Posterior vena cava (tissue), 2 donors: Measurements from ENCODE around the gene GSG1. TPM values are rescaled to one million over a fixed set of nuclear protein-coding genes. Genes with fewer than 3 reads are reported as not detected.

Experiments used
- DNase-seq: peaks from one replicate; pipeline ENCODE4 v3.0.0-alpha.2; 2020; ENCODE audit warnings: low spot score
- intact Hi-C, 2 donors: fragments of 100-400 bp; cut with DNase I; formaldehyde crosslinking; loops; one replicate each; pipeline versions ENCODE4 v1.14.1 to v1.14.2; 2022 to 2023
- long read RNA-seq, 2 donors: library from polyadenylated mRNA; unstranded; transcript quantifications; one replicate each; pipeline ENCODE4 v2.0.0, GENCODE V29; 2020 to 2021
- total RNA-seq, 2 donors: library from RNA; stranded (reverse); fragmentation: NEBNext Ultra II Directional; extraction: Animal tissue kit (Norgen Biotek cat#: 25700); gene quantifications; one replicate each; pipeline ENCODE4 v1.2.1, GENCODE V29; 2021
- donor health status: DM: yes; HTN: yes; CAD: no.
- donor health status: DM: yes; HTN: yes; CAD: no.

GSG1 gene
- total RNA-seq, result not detected
- long read RNA-seq, donor 1, partial matches to known transcripts, result 0 of 2 reads
- long read RNA-seq, donor 1, other reads (novel, unspliced or antisense), result 2 of 2 reads
- long read RNA-seq, donor 2, result 0 reads

GRCh38 chr12:13103391-13104033, at the start of gene GSG1:
Gene GSG1, minus strand, starts transcription at chr12:13103667. Its CDS starts 155 bp downstream, at chr12:13103512.
- DNase-seq, result no peak
- intact Hi-C loops, result no loop called here

DNA sequence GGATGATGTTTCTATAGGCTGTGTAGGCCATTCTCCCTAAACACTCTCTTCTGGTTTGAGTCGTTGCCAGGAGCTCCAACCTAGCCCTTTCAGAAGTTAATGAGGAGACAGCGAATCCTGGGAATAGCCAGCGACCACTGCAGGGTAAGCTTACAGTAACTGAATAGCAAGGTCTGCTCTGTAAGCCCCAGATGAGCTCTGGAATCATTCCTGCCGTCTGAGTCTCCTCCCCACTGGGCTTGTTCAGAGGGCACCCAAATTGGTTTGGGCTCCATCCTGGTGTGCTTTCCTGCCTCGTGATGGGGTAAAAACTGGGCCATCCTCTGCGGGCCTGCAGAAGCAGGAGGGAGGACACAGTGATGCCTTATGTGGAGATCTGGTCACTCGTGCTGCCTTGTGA, 49.7 kb upstream of the GSG1 start:
- intact Hi-C loops, result no loop called here
- no peak for DNase-seq

DNA sequence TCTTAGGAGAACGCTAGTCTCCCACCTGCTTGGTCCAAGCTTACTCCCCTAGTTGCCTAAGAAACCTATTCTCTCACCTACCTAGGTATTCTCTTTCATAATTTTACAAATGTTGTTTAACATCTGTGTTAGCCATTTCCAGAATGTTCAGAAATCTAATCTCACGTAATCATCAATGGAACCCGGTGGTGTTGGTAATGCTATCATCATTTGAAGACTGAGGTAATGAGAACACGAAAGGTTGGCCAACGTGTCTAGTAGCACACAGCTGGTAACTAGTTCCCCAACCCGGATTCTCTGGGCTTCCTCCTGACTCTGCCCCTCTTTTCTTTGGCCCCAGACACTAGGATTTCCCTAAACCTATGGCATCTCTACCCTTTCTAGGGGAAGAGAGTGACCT, 49.3 kb upstream of the GSG1 start:
- DNase-seq, result no peak
- intact Hi-C loops, result no loop called here

DNA sequence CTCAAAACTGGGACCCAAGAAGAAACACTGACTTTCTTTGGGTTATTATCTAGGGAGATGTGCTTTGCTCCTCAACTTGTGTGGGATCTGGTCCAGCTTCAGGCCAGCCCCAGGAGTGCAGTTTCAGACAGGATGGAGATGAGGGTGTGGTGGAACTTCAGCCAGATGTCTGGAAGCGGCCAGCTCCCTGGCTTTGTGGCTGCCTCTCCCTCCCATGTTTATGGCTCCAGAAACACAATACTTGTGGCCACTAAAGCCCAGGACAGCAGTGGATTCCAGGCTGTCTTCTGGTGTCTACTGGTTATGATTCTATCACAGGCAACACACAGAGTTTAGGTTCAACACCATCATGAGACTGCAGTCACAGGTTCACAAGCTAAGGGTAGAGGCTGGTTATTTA, 48.8 kb upstream of the GSG1 start:
- no peak for DNase-seq
- intact Hi-C loops, result no loop called here

- no peak for DNase-seq
- intact Hi-C loops, result no loop called here
Observed at GRCh38 chr12:13149411-13149810, 45.9 kb upstream of the GSG1 start.

DNA sequence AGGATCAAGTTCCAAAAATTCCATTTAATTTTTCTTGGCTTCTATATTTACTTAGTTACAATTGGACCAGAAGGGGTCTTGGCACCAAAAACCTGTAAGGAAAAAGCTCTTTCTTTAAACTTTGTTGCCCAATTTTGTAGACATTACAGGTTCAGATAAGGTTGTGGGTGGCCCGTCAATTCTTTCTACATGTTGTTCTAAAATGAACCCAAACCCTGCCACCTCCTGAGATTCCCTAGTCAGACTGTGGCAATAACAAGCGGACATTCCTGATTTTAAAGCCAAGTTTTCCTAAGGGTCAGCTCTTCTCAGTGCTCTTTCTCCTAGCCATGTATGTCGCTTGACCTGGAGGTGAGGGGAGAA, 45.0 kb upstream of the GSG1 start:
- intact Hi-C loops, result no loop called here
- no peak for DNase-seq

DNA sequence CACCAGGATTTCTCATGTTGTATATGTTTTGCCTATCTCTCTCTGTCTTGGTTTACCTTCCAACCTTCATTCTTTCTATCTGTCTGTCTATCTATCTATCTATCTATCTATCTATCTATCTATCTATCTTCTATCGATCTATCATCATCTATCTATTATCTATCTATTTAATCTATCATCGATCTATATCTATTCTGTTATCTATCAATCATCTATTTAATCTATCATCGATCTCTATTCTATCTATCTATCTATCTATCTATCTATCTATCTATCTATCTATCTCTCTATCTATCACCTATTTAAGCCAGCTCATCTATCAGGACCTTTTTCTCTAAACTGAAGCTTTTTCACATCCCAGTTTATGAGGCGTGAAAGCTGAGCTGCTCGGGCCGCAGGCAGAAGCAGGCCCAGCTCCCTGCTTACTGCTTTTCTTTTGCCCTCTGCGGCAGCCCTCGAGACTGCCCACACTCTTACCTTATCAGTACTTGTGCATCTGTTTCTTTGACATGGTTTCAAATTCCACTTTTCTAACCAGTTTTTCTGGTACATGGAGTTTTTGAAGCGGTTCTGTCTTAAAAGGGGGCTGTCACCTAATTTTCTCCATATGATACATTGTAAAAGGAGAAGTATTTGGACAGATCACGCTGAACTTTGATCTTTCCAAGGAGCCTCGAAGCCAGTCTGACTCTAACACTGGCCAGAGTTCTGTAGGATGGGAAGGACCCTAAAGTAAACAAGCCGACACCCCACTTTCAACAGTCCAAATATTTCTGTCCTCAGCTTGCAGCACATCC, 44.4 kb upstream of the GSG1 start:
- intact Hi-C loops, result no loop called here
- DNase-seq, result no peak

- intact Hi-C loops, result no loop called here
- DNase-seq, result no peak
Observed at GRCh38 chr12:13146336-13146938, 43.0 kb upstream of the GSG1 start.

GRCh38 chr12:13144266-13144828, 40.9 kb upstream of the GSG1 start:
- intact Hi-C loops, result loop anchor here in 1 of 2 donors (5.0 kb wide), 1 partner anchor 823 kb away; no protein-coding TSS in a partner anchor
- no peak for DNase-seq

DNA sequence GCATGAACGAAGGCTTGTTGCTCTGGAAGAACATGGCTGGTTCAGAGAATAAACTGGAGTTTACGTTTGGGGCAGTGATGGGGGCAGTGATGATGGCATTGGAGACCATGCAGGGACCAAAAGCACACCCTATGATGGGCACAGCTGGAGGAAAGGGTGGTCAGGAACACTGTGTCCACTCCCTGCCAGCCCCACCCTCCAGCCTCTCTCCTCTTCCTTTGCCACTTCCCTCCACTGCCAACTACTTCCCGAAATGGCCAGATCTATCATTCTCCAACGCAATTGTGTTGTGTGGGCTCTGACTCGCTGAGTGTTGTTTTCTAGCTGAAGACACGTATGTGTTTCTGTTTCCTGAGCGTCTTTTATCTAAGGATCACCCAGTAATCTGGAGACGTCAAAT, 39.3 kb upstream of the GSG1 start:
- no peak for DNase-seq
- intact Hi-C loops, result loop anchor here in 1 of 2 donors (5.0 kb wide), 1 partner anchor 825 kb away; no protein-coding TSS in a partner anchor

GRCh38 chr12:13141686-13142085, 38.2 kb upstream of the GSG1 start:
- intact Hi-C loops, result loop anchor here in 1 of 2 donors (5.0 kb wide), 1 partner anchor 826 kb away; no protein-coding TSS in a partner anchor
- no peak for DNase-seq

DNA sequence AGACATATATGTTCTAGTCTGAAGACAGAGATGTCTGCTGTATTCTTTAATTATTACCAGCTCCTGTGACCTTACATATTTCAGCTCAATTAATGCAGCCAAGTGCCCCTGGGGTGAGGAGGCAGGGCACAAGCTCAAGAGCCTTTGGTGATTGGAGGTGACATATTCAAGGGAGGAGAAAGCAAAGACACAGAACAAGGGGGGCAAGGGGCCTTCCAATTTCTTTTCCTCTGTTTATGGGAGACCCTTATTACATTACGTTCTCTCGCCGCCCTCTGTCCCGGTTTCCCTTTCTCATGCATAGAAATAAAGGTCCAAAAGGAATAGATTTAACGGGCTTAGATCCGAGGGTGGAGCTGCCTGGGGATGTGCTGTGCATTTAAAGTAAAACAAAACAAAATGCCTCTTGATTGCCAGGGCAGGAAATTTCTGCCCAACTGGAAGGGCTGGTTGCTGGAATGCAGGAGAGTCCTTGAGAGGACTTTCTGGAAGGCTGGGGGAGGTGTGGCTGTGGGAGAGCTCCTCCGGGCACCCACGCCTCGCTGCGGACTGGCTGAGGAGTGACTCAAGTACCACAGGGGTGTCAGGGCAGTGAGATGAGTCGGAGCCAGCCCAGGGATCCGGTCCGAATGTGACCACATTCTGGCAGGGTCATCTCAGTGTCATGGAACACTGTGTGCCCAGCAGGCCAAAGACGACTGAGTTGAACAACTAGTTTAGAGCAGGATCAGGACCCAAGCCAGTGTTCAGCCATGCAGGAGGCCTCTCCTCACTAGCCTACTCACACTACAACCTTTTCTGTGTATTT, 32.1 kb upstream of the GSG1 start:
- peak; percentile 87 for DNase-seq
- intact Hi-C loops, result no loop called here

DNA sequence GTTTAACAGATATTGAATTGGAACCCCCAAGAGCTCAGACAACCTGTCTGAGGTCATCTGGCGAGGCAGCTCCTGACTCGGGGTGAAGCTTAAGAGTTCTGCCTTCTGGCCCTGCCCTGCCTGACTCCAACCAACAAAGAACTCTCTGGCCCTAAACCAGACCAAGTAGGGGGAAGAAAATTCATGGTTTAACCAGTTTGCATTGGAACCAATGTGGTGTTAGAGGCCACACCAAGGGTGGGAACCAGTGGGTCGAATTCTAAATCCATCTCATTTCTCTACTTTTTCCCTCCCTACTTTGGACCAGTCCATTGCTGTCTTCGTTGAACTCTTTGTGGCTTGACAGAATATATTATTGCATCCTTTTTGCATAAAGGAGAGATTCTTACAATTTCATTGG, 30.4 kb upstream of the GSG1 start:
- intact Hi-C loops, result no loop called here
- no peak for DNase-seq

GRCh38 chr12:13130981-13131380, 27.5 kb upstream of the GSG1 start:
- intact Hi-C loops, result no loop called here
- DNase-seq, result no peak

- DNase-seq, result no peak
- intact Hi-C loops, result no loop called here
Observed at GRCh38 chr12:13128291-13128965, 25.0 kb upstream of the GSG1 start.

- intact Hi-C loops, result no loop called here
- no peak for DNase-seq
Observed at GRCh38 chr12:13127444-13127843, 24.0 kb upstream of the GSG1 start.

DNA sequence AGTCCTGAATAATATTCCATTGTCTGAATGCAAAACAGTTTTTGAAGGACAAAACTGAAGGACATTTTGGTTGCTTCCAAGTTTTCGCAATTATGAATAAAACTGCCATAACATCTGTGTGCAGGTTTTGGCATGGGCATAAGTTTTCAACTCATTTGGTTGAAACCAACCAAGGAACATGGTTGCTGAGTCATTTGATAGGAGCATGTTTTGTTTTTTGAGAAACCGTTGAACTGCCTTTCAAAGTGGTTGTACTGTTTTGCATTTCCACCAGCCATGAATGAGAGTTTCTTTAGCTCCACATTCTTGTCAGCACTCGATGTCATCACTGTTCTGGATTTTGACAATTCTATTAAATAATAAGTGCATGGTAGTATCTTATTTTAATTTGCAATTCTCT, 23.0 kb upstream of the GSG1 start:
- intact Hi-C loops, result no loop called here
- DNase-seq, result no peak

DNA sequence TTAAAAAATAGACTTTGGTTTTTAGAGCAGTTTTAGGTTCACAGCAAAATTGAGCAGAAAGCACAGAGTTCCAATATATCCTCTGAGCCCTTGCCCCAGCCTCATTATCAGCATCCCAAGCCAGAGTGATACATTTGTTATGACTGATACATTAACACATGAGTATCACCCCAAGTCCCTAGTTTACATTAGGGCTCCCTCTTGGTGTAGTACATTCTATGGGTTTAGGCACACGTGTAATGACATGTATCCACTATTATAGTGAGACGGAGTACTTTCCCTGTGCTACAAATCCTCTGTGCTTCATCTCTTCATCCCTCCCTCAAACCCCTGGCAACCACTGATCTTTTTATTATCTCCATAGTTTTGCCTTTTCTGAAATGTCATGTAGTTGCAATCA, 22.5 kb upstream of the GSG1 start:
- intact Hi-C loops, result no loop called here
- no peak for DNase-seq
